ENCODE data around the gene BCL7C.

GRCh38 chr16:30921748-30922419 is 28.0 kb upstream of the BCL7C start:
- TF ChIP-seq CTCF (IDR thresholded peaks at IDR 0.05) (peak in 1 of 3 donors; percentile 92), POLR2A (IDR thresholded peaks at IDR 0.05) (no peak)

Measured in lower leg skin (tissue), 3 donors.